HepG2 (cell line): ENCODE results near the gene MLYCD. TPM values are rescaled to one million over a fixed set of nuclear protein-coding genes. Genes with fewer than 3 reads are reported as not detected.

Experiments used
- ATAC-seq: fragments of 200-7000 bp; cut with Tn5 transposase; 3 replicates; pipeline ENCODE4 v1.9.1; 2020; ENCODE audit warnings: mild to moderate bottlenecking, moderate library complexity
- BruUV-seq: library from RNA; stranded (reverse); fragments of 400-500 nt; replicated peaks from 2 replicates; lab custom pipeline; 2021; lab: Mats Ljungman, UMichigan
- CTCF ChIA-PET: fragments of 300-600 bp; formaldehyde crosslinking; extraction: SDS; loops from one replicate; lab custom pipeline; 2021; ENCODE audit warnings: low total read pairs, inconsistent platforms, low intra/inter-chr PET ratio; lab: Yijun Ruan, JAX
- POLR2A ChIA-PET: fragments of 350-600 bp; sonication (Branson Sonifier 250); formaldehyde crosslinking; loops from one replicate; lab custom pipeline; 2020; ENCODE audit warnings: antibody characterized with exemption, inconsistent platforms; lab: Yijun Ruan, JAX
- DNase-seq: peaks from one replicate; pipeline ENCODE4 v3.0.0-alpha.2; 2015; ENCODE audit warnings: low spot score
- FAIRE-seq: peaks from 3 replicates; lab custom pipeline; 2011; peaks lifted over from hg19 to GRCh38; lab: Jason Lieb, UNC
- H2AFZ ChIP-seq: one replicate; pipeline ENCODE4 v1.6.1; 2011; ENCODE audit warnings: low read length, inconsistent platforms
- H3K27ac ChIP-seq: fragments of 300-600 bp; 3 replicates; pipeline ENCODE4 v1.8.0; 2011; ENCODE audit warnings: mixed run types, mild to moderate bottlenecking, mixed read lengths, low read length, inconsistent platforms; ENCODE audit not compliant: insufficient read depth; ENCODE audit errors: extremely low read length
- H3K27me3 ChIP-seq, 2 experiments: fragments of 200-600 bp in 1 of 2; 2 replicates in 1 of 2; 3 replicates in 1 of 2; pipeline versions ENCODE4 v1.6.0 to v1.8.0; 2011; ENCODE audit warnings: low read length in 2 of 2, mild to moderate bottlenecking in 2 of 2, moderate library complexity in 2 of 2, inconsistent platforms in 1 of 2; ENCODE audit not compliant: insufficient read depth in 2 of 2, control insufficient read depth in 1 of 2
- H3K36me3 ChIP-seq, 2 experiments: fragments of 200-600 bp in 1 of 2; replicated peaks in 1 of 2; 2 replicates in 1 of 2; 3 replicates in 1 of 2; pipeline versions ENCODE4 v1.5.1 to v1.8.0; 2011; ENCODE audit warnings: low read length in 2 of 2, inconsistent platforms in 1 of 2; ENCODE audit not compliant: insufficient read depth in 2 of 2, control insufficient read depth in 1 of 2
- H3K4me1 ChIP-seq: 2 replicates; pipeline ENCODE4 v1.5.1; 2012; ENCODE audit warnings: low read length, inconsistent platforms; ENCODE audit not compliant: insufficient read depth
- H3K4me2 ChIP-seq: 2 replicates; pipeline ENCODE4 v1.6.0; 2011; ENCODE audit warnings: low read depth, low read length, inconsistent platforms
- H3K4me3 ChIP-seq, 3 experiments: fragments of 200-600 bp in 1 of 3; sonication (generic), shearing (Covaris generic) in 1 of 3; replicated peaks in 1 of 3; 2 replicates each; pipeline ENCODE4 v1.5.1; 2011 to 2016; ENCODE audit warnings: low read length in 3 of 3, inconsistent platforms in 2 of 3, low read depth in 2 of 3, mild to moderate bottlenecking in 2 of 3, control low read depth in 1 of 3, mixed read lengths in 1 of 3; ENCODE audit not compliant: insufficient read depth in 1 of 3
- H3K79me2 ChIP-seq: one replicate; pipeline ENCODE4 v1.6.1; 2011; ENCODE audit warnings: low read length, inconsistent platforms; ENCODE audit not compliant: insufficient read depth
- H3K9ac ChIP-seq: 2 replicates; pipeline ENCODE4 v1.6.0; 2011; ENCODE audit warnings: mild to moderate bottlenecking, low read depth, low read length, inconsistent platforms; ENCODE audit not compliant: insufficient read depth
- H3K9me3 ChIP-seq: 2 replicates; pipeline ENCODE4 v1.5.1; 2012; ENCODE audit warnings: mild to moderate bottlenecking, low read length
- H4K20me1 ChIP-seq: 2 replicates; pipeline ENCODE4 v1.6.0; 2011; ENCODE audit warnings: inconsistent platforms, mild to moderate bottlenecking, low read length, moderate library complexity; ENCODE audit not compliant: insufficient read depth
- BCL6 ChIP-seq: IDR thresholded peaks from 2 replicates; pipeline ENCODE4 v1.6.1; 2016; ENCODE audit warnings: missing genetic modification reagents, missing compliant biosample characterization
- HHEX ChIP-seq: IDR thresholded peaks from 2 replicates; pipeline ENCODE4 v1.6.1; 2016; ENCODE audit warnings: control low read depth
- JDP2 ChIP-seq: sonication (generic); formaldehyde crosslinking; IDR thresholded peaks from 2 replicates; pipeline ENCODE4 v1.8.1; 2022; ENCODE audit warnings: missing genetic modification reagents, borderline replicate concordance
- LCORL ChIP-seq, 2 experiments: fragments of 450-650 bp in 1 of 2; sonication (generic) in 1 of 2; formaldehyde crosslinking in 1 of 2; IDR thresholded peaks; 2 replicates each; pipeline versions ENCODE4 v1.5.0 to v1.6.1; 2017 to 2020; ENCODE audit warnings: antibody characterized with exemption in 1 of 2, missing genetic modification reagents in 1 of 2
- MAFF ChIP-seq: IDR thresholded peaks from 2 replicates; pipeline ENCODE4 v1.6.1; 2011; ENCODE audit warnings: low read depth, low read length, improper control_type of control experiment
- NBN ChIP-seq: fragments of 450-650 bp; conservative IDR thresholded peaks from 2 replicates; pipeline ENCODE4 v1.6.1; 2017
- NR2F1 ChIP-seq, 2 experiments: fragments of 450-650 bp in 1 of 2; formaldehyde crosslinking in 1 of 2; IDR thresholded peaks; 2 replicates each; pipeline versions ENCODE4 v1.5.0 to v1.6.1; 2016 to 2020; ENCODE audit warnings: mild to moderate bottlenecking in 1 of 2, missing compliant biosample characterization in 1 of 2, missing genetic modification reagents in 1 of 2, moderate library complexity in 1 of 2
- PAWR ChIP-seq: sonication (generic); formaldehyde crosslinking; IDR thresholded peaks from 2 replicates; pipeline ENCODE4 v1.4.0; 2020; ENCODE audit warnings: missing genetic modification reagents, mild to moderate bottlenecking, borderline replicate concordance
- PRMT3 ChIP-seq: sonication (generic); formaldehyde crosslinking; IDR thresholded peaks from 2 replicates; pipeline ENCODE4 v1.8.1; 2022; ENCODE audit warnings: low read depth, mild to moderate bottlenecking, moderate library complexity, missing genetic modification reagents, borderline replicate concordance
- RBAK ChIP-seq: sonication (generic); formaldehyde crosslinking; IDR thresholded peaks from 2 replicates; pipeline ENCODE4 v1.5.1; 2020; ENCODE audit warnings: mild to moderate bottlenecking, missing genetic modification reagents
- RBM39 ChIP-seq: fragments of 200-400 bp; formaldehyde crosslinking; IDR thresholded peaks from one replicate; pipeline ENCODE4 v1.6.1; 2018; ENCODE audit warnings: antibody characterized with exemption, mild to moderate bottlenecking, low read depth, low read length; ENCODE audit not compliant: poor library complexity, severe bottlenecking
- SP4 ChIP-seq: sonication (generic); formaldehyde crosslinking; IDR thresholded peaks from 2 replicates; pipeline ENCODE4 v1.8.1; 2023; ENCODE audit warnings: mild to moderate bottlenecking, missing genetic modification reagents
- SRSF4 ChIP-seq: fragments of 200-400 bp; formaldehyde crosslinking; IDR thresholded peaks from one replicate; pipeline ENCODE4 v1.6.1; 2018; ENCODE audit warnings: mild to moderate bottlenecking, low read depth, low read length, moderate library complexity; ENCODE audit not compliant: poor library complexity, severe bottlenecking
- TARDBP ChIP-seq: sonication (generic); formaldehyde crosslinking; IDR thresholded peaks from 2 replicates; pipeline ENCODE4 v1.8.0; 2022; ENCODE audit warnings: mild to moderate bottlenecking, missing genetic modification reagents
- ZBTB26 ChIP-seq: IDR thresholded peaks from 2 replicates; pipeline ENCODE4 v1.6.1; 2016; ENCODE audit warnings: missing compliant biosample characterization, missing genetic modification reagents, borderline replicate concordance
- ZBTB39 ChIP-seq: sonication (generic); formaldehyde crosslinking; IDR thresholded peaks from 2 replicates; pipeline ENCODE4 v1.5.0; 2020; ENCODE audit warnings: missing genetic modification reagents
- ZNF331 ChIP-seq: sonication (generic); formaldehyde crosslinking; IDR thresholded peaks from 2 replicates; pipeline ENCODE4 v1.4.0; 2020; ENCODE audit warnings: missing genetic modification reagents
- ZNF547 ChIP-seq: sonication (generic); formaldehyde crosslinking; IDR thresholded peaks from 2 replicates; pipeline ENCODE4 v1.5.1; 2020; ENCODE audit warnings: mild to moderate bottlenecking, missing genetic modification reagents
- ZNF678 ChIP-seq: sonication (generic); formaldehyde crosslinking; IDR thresholded peaks from 2 replicates; pipeline ENCODE4 v1.4.0; 2020; ENCODE audit warnings: mild to moderate bottlenecking, missing genetic modification reagents
- WGBS: methylation state at CpG from one replicate; pipeline ENCODE4 v1.1.6; 2017; ENCODE audit warnings: low lambda C conversion rate; 5-methylcytosine and 5-hydroxymethylcytosine counted together
- in situ Hi-C: cut with HindIII; loops from 2 replicates; pipeline ENCODE4 v1.10.0; 2017; ENCODE audit warnings: low pct_unique_long_range_greater_than_20kb; ENCODE audit not compliant: extremely low pct_ligation_motif_present
- intact Hi-C: fragments of 100-400 bp; cut with micrococcal nuclease; formaldehyde crosslinking; loops from one replicate; pipeline ENCODE4 v1.10.0; 2022; ENCODE audit not compliant: unreplicated experiment
- polyA plus RNA-seq, 8 experiments: library from polyadenylated mRNA; depleted of rRNA in 3 of 8; stranded (reverse) in 7 of 8; unstranded in 1 of 8; fragments of >200 nt; fragmentation: Illumina TruSeq in 4 of 8; extraction: Trizol in 4 of 8; gene quantifications; 2 replicates each; pipeline versions ENCODE4 v1.2.1 to v1.2.3, GENCODE V29; 2011 to 2016; ENCODE audit warnings: low read depth in 4 of 8, missing spikeins in 1 of 8, mixed read lengths in 1 of 8; ENCODE audit not compliant: insufficient read depth in 1 of 8
- total RNA-seq, 5 experiments: library from RNA; depleted of rRNA; stranded (reverse); fragments of >200 nt; fragmentation: Illumina TruSeq; extraction: Trizol; gene quantifications; 2 replicates each; pipeline ENCODE4 v1.2.3, GENCODE V29; 2016; ENCODE audit warnings: low read depth in 1 of 5

MLYCD gene
- total and polyA plus RNA-seq, 2 of the 13 experiments (the other 11 are each of a cell fraction or from before 2014, with no cell fraction given) = 1.8 to 4.0 TPM

- BruUV-seq = no TSS peak
- no peak for FAIRE-seq
- DNase-seq = no peak
- no peaks in the 10 kb centered on the region for H3K9me3 ChIP-seq
- 73% methylated on average over 2 of the region's 2 CpGs for WGBS
- no peaks in the 10 kb centered on the region for H3K4me1 ChIP-seq
- no peaks in the 10 kb centered on the region for H3K27me3 ChIP-seq
- H2AFZ ChIP-seq = no peak overlapping the region
- H4K20me1 ChIP-seq = no peaks in the 10 kb centered on the region
- no peak overlapping the region for H3K9ac ChIP-seq
- TF ChIP-seq ZNF331 (CRISPR knock-in tag) (no peak), HHEX (CRISPR knock-in tag) (no peak), SP4 (CRISPR knock-in tag) (no peak), TARDBP (no peak), NR2F1 (CRISPR knock-in tag; IDR thresholded peaks at IDR 0.05) (no peak), MAFF (no peak), NBN (no peak), RBAK (CRISPR knock-in tag) (no peak), BCL6 (CRISPR knock-in tag) (no peak), ZNF678 (CRISPR knock-in tag) (no peak), RBM39 (no peak), JDP2 (CRISPR knock-in tag) (no peak), ZBTB26 (CRISPR knock-in tag) (no peak), SRSF4 (no peak), LCORL (IDR thresholded peaks at IDR 0.05) (no peak), LCORL (CRISPR knock-in tag; IDR thresholded peaks at IDR 0.05) (no peak), ZBTB39 (CRISPR knock-in tag) (no peak), ZNF547 (CRISPR knock-in tag) (no peak), PAWR (CRISPR knock-in tag) (no peak), PRMT3 (CRISPR knock-in tag) (no peak)
- TF ChIP-seq, all 625 proteins: peak for 0
- ATAC-seq = no peak
- ChIA-PET CTCF (no interaction called here), POLR2A (no interaction called here)
- Histone ChIP-seq H3K36me3 (peaks cover 21 to 23% of the 10 kb centered on the region in 2 experiments), H3K27ac (no peak overlapping the region), H3K4me3 (no peak overlapping the region), H3K4me2 (no peak overlapping the region), H3K79me2 (no peaks in the 10 kb centered on the region)
- in situ Hi-C loops = no loop called here
- intact Hi-C loops = no loop called here
These were observed 9.9 kb downstream of the MLYCD start for GRCh38 chr16:83908798-83909197.
